GM23338 (cell line): Measurements from ENCODE around the gene MRPS22. TPM values are rescaled to one million over a fixed set of nuclear protein-coding genes. Genes with fewer than 3 reads are reported as not detected.
"Not testable (repeated sequence)": the region's sequence is repeated elsewhere in the genome, so short reads cannot be mapped to it uniquely, and the experiment has no call there.

Experiments
- ATAC-seq: fragments of 200-7000 bp; cut with Tn5 transposase; 3 replicates; pipeline ENCODE4 v1.9.1; 2020
- DNase-seq: peaks from one replicate; pipeline ENCODE4 v3.0.0-alpha.2; 2015; ENCODE audit warnings: low spot score
- H2AFZ ChIP-seq: fragments of 200-600 bp; sonication (generic); 2 replicates; pipeline ENCODE4 v1.8.0; 2016; ENCODE audit warnings: antibody characterized with exemption, mild to moderate bottlenecking, moderate library complexity
- H3F3A ChIP-seq: fragments of 200-600 bp; sonication (generic); replicated peaks from 2 replicates; pipeline ENCODE4 v1.8.0; 2017; ENCODE audit warnings: antibody characterized with exemption, mixed run types, low read depth
- H3K27ac ChIP-seq: fragments of 200-600 bp; sonication (generic); 2 replicates; pipeline ENCODE4 v1.6.1; 2016; ENCODE audit warnings: low read depth
- H3K27me3 ChIP-seq: fragments of 200-600 bp; sonication (generic); 2 replicates; pipeline ENCODE4 v1.8.0; 2016; ENCODE audit warnings: mild to moderate bottlenecking, mixed run types, moderate library complexity; ENCODE audit not compliant: insufficient read depth
- H3K36me3 ChIP-seq: fragments of 200-600 bp; sonication (generic); 2 replicates; pipeline ENCODE4 v1.8.0; 2016; ENCODE audit warnings: mild to moderate bottlenecking; ENCODE audit not compliant: insufficient read depth
- H3K4me1 ChIP-seq: fragments of 200-600 bp; sonication (generic); 2 replicates; pipeline ENCODE4 v1.8.0; 2016; ENCODE audit warnings: mild to moderate bottlenecking, moderate library complexity; ENCODE audit not compliant: insufficient read depth
- H3K4me2 ChIP-seq: fragments of 200-600 bp; sonication (generic); 2 replicates; pipeline ENCODE4 v1.7.1; 2017; ENCODE audit warnings: mixed run types
- H3K4me3 ChIP-seq: fragments of 200-600 bp; sonication (generic); 2 replicates; pipeline ENCODE4 v1.6.1; 2016; ENCODE audit warnings: mixed run types
- H3K79me2 ChIP-seq: fragments of 200-600 bp; sonication (generic); replicated peaks from 2 replicates; pipeline ENCODE4 v1.8.0; 2017; ENCODE audit warnings: mild to moderate bottlenecking; ENCODE audit not compliant: insufficient read depth
- H3K9me2 ChIP-seq: fragments of 200-600 bp; sonication (generic); 2 replicates; pipeline ENCODE4 v1.8.0; 2017; ENCODE audit not compliant: insufficient read depth
- H4K20me1 ChIP-seq: fragments of 200-600 bp; sonication (generic); replicated peaks from 2 replicates; pipeline ENCODE4 v1.8.0; 2017; ENCODE audit warnings: mild to moderate bottlenecking; ENCODE audit not compliant: insufficient read depth
- H3K27ac Mint-ChIP-seq: 2 replicates; pipeline ENCODE4 v1.8.0; 2020; ENCODE audit warnings: inconsistent platforms, mild to moderate bottlenecking, moderate library complexity, mixed read lengths
- H3K27me3 Mint-ChIP-seq: 3 replicates; pipeline ENCODE4 v1.8.0; 2022; ENCODE audit warnings: low read depth, mild to moderate bottlenecking, moderate library complexity, mixed read lengths, inconsistent platforms; ENCODE audit not compliant: insufficient read depth, poor library complexity
- H3K36me3 Mint-ChIP-seq: 3 replicates; pipeline ENCODE4 v1.8.0; 2021; ENCODE audit warnings: low read depth, mild to moderate bottlenecking, inconsistent platforms, moderate library complexity, mixed read lengths
- H3K4me1 Mint-ChIP-seq: 3 replicates; pipeline ENCODE4 v1.8.0; 2020; ENCODE audit warnings: mild to moderate bottlenecking, inconsistent platforms, mixed read lengths
- H3K4me3 Mint-ChIP-seq: 3 replicates; pipeline ENCODE4 v1.8.0; 2021; ENCODE audit warnings: moderate library complexity, mild to moderate bottlenecking, inconsistent platforms, mixed read lengths
- H3K9me3 Mint-ChIP-seq: 3 replicates; pipeline ENCODE4 v1.8.0; 2020; ENCODE audit warnings: moderate library complexity, mild to moderate bottlenecking, inconsistent platforms, mixed read lengths
- POLR2AphosphoS5 ChIP-seq: IDR thresholded peaks from 2 replicates; pipeline ENCODE4 v1.6.1; 2016; ENCODE audit warnings: antibody characterized with exemption, low read depth
- ZNF462 ChIP-seq: fragments of 250-450 bp; sonication (Bioruptor Pico); IDR thresholded peaks from 2 replicates; pipeline ENCODE4 v1.5.0; 2020; ENCODE audit warnings: mild to moderate bottlenecking, moderate library complexity
- polyA plus RNA-seq: library from polyadenylated mRNA; unstranded; fragments of >200 nt; fragmentation: Nextera tagmentation; extraction: Ambion mirVana; gene quantifications from 2 replicates; pipeline ENCODE4 v1.2.1, GENCODE V29; 2016
- total RNA-seq: library from RNA; depleted of rRNA; stranded (reverse); fragments of >200 nt; shearing (Covaris generic); gene quantifications from 2 replicates; pipeline ENCODE4 v1.2.3, GENCODE V29; 2014
- TF ChIP-seq, protein P1 (sequence below), 2 experiments: fragments of 200-600 bp in 1 of 2; sonication (generic) in 1 of 2; conservative IDR thresholded peaks; 2 replicates each; pipeline versions ENCODE4 v1.5.1 to v1.6.1; 2016 to 2017; ENCODE audit warnings: antibody characterized with exemption in 2 of 2, low read depth in 2 of 2, mild to moderate bottlenecking in 2 of 2, moderate library complexity in 1 of 2

MRPS22 gene
- total and polyA plus RNA-seq, 2 experiments from 2014 or later: 58.4 to 65.6 TPM

DNA sequence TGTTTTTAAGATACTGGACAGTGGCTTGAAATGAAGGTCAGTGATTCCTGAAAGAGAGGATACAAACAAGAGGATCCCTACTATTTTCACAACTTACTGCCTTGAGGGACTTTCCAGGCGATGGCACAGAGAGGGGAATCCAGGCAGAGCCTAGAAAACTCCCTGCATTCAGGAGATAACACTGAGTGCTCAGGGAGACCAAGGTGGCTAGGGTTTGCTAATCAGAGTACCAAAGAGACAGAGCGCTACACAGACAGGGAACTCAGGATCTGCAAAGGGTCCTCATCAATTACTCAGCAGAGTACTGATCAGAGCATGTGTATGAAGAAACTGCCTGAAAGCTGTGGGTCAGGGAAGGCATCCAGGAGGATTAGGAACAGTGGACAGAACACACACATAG is 11.7 kb upstream of the MRPS22 start (continued):
- TF ChIP-seq ZNF462 (CRISPR knock-in tag): no peak
- TF ChIP-seq POLR2AphosphoS5: no peak
- TF ChIP-seq, protein P1, sequence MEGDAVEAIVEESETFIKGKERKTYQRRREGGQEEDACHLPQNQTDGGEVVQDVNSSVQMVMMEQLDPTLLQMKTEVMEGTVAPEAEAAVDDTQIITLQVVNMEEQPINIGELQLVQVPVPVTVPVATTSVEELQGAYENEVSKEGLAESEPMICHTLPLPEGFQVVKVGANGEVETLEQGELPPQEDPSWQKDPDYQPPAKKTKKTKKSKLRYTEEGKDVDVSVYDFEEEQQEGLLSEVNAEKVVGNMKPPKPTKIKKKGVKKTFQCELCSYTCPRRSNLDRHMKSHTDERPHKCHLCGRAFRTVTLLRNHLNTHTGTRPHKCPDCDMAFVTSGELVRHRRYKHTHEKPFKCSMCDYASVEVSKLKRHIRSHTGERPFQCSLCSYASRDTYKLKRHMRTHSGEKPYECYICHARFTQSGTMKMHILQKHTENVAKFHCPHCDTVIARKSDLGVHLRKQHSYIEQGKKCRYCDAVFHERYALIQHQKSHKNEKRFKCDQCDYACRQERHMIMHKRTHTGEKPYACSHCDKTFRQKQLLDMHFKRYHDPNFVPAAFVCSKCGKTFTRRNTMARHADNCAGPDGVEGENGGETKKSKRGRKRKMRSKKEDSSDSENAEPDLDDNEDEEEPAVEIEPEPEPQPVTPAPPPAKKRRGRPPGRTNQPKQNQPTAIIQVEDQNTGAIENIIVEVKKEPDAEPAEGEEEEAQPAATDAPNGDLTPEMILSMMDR (conservative IDR thresholded peaks at IDR 0.05; ENCODE audit: low read depth in 2 of 2): no peak

DNA sequence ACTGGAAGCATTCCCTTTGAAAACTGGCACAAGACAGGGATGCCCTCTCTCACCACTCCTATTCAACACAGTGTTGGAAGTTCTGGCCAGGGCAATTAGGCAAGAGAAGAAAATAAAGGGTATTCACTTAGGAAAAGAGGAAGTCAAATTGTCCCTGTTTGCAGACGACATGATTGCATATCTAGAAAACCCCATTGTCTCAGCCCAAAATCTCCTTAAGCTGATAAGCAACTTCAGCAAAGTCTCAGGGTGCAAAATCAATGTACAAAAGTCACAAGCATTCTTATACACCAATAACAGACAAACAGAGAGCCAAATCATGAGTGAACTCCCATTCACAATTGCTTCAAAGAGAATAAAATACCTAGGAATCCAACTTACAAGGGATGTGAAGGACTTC is 9.1 kb upstream of the MRPS22 start:
- H3K27me3 Mint-ChIP-seq, H3K36me3 Mint-ChIP-seq: not testable (repeated sequence)

More for the DNA sequence above, 9.1 kb upstream of the MRPS22 start:
- not testable (repeated sequence) for H3K4me1 Mint-ChIP-seq, DNase-seq, H2AFZ ChIP-seq, H3F3A ChIP-seq, H3K9me2 ChIP-seq, H3K36me3 ChIP-seq, H3K27ac Mint-ChIP-seq, H3K9me3 Mint-ChIP-seq, H3K4me1 ChIP-seq, H4K20me1 ChIP-seq, H3K27ac ChIP-seq, H3K4me3 ChIP-seq, H3K79me2 ChIP-seq, H3K4me3 Mint-ChIP-seq, H3K4me2 ChIP-seq, ATAC-seq
- H3K27me3 ChIP-seq: peaks cover 10% of the 10 kb centered on the region; the same call in 1 of the 2 replicates
